Neural cell (in vitro differentiated cells): ENCODE results near the gene SCCPDH. TPM values are rescaled to one million over a fixed set of nuclear protein-coding genes. Genes with fewer than 3 reads are reported as not detected.

ENCODE experiments used
- H2AFZ ChIP-seq: fragments of 200-600, 300-800 bp; sonication (generic), shearing (Covaris generic); 2 replicates; pipeline ENCODE4 v1.6.0; 2014; ENCODE audit warnings: low read depth, mild to moderate bottlenecking, antibody characterized with exemption, low read length, moderate library complexity
- H3F3A ChIP-seq: fragments of 200-600 bp; shearing (Covaris generic); 2 replicates; pipeline ENCODE4 v1.6.1; 2016; ENCODE audit warnings: mild to moderate bottlenecking, moderate library complexity, mixed read lengths, antibody characterized with exemption, low read length; ENCODE audit not compliant: insufficient read depth, poor library complexity, severe bottlenecking
- H3K27ac ChIP-seq: fragments of 200-600, 300-800 bp; sonication (generic), shearing (Covaris generic); 2 replicates; pipeline ENCODE4 v1.5.1; 2014; ENCODE audit warnings: mild to moderate bottlenecking, low read length, moderate library complexity
- H3K27me3 ChIP-seq: fragments of 300-800, 200-600 bp; sonication (generic), shearing (Covaris generic); 2 replicates; pipeline ENCODE4 v1.6.0; 2014; ENCODE audit warnings: mild to moderate bottlenecking, low read depth, low read length, moderate library complexity; ENCODE audit not compliant: insufficient read depth
- H3K36me3 ChIP-seq: fragments of 300-800, 200-600 bp; sonication (generic), shearing (Covaris generic); 2 replicates; pipeline ENCODE4 v1.5.1; 2014; ENCODE audit warnings: mild to moderate bottlenecking, antibody characterized with exemption, low read length, moderate library complexity; ENCODE audit not compliant: insufficient read depth
- H3K4me2 ChIP-seq: fragments of 300-800, 200-600 bp; sonication (generic), shearing (Covaris generic); 2 replicates; pipeline ENCODE4 v1.6.0; 2014; ENCODE audit warnings: mild to moderate bottlenecking, low read length
- H3K4me3 ChIP-seq: fragments of 300-800, 200-600 bp; sonication (generic), shearing (Covaris generic); 2 replicates; pipeline ENCODE4 v1.5.1; 2014; ENCODE audit warnings: mild to moderate bottlenecking, low read length, moderate library complexity
- H3K79me2 ChIP-seq: fragments of 200-600 bp; shearing (Covaris generic); replicated peaks from 2 replicates; pipeline ENCODE4 v1.6.0; 2014; ENCODE audit warnings: mild to moderate bottlenecking, low read length, moderate library complexity; ENCODE audit not compliant: insufficient read depth
- H3K9ac ChIP-seq: fragments of 300-800, 200-600 bp; sonication (generic), shearing (Covaris generic); 2 replicates; pipeline ENCODE4 v1.6.1; 2016; ENCODE audit warnings: mild to moderate bottlenecking, low read length, mixed read lengths
- H3K9me2 ChIP-seq: fragments of 200-600 bp; shearing (Covaris generic); 2 replicates; pipeline ENCODE4 v1.6.1; 2016; ENCODE audit warnings: mild to moderate bottlenecking, low read length, mixed read lengths; ENCODE audit not compliant: insufficient read depth
- H3K9me3 ChIP-seq: fragments of 200-600, 300-800 bp; sonication (generic), shearing (Covaris generic); 2 replicates; pipeline ENCODE4 v1.6.1; 2016; ENCODE audit warnings: mild to moderate bottlenecking, mixed run types, low read length, moderate library complexity, mixed read lengths
- H4K20me1 ChIP-seq: fragments of 200-600 bp; shearing (Covaris generic); 2 replicates; pipeline ENCODE4 v1.6.1; 2016; ENCODE audit warnings: mild to moderate bottlenecking, mixed run types; ENCODE audit not compliant: insufficient read depth
- CTCF ChIP-seq: fragments of 450-650 bp; IDR thresholded peaks from 2 replicates; pipeline ENCODE4 v1.5.1; 2014; ENCODE audit warnings: antibody characterized with exemption, mild to moderate bottlenecking, moderate library complexity; ENCODE audit not compliant: poor library complexity, severe bottlenecking
- EZH2 ChIP-seq: fragments of 200-600, 300-800 bp; shearing (Covaris generic), sonication (generic); IDR thresholded peaks from 2 replicates; pipeline ENCODE4 v1.6.1; 2014; ENCODE audit warnings: antibody characterized with exemption, low read length, borderline replicate concordance, mild to moderate bottlenecking; ENCODE audit not compliant: insufficient read depth, poor library complexity, severe bottlenecking
- MXI1 ChIP-seq: fragments of 450-650 bp; conservative IDR thresholded peaks from 2 replicates; pipeline ENCODE4 v1.6.1; 2014; ENCODE audit warnings: antibody characterized with exemption, mild to moderate bottlenecking; ENCODE audit not compliant: poor library complexity, severe bottlenecking
- POLR2AphosphoS5 ChIP-seq: IDR thresholded peaks from 2 replicates; pipeline ENCODE4 v1.6.1; 2012
- RAD21 ChIP-seq: fragments of 450-650 bp; conservative IDR thresholded peaks from 2 replicates; pipeline ENCODE4 v1.6.1; 2014; ENCODE audit warnings: antibody characterized with exemption, mild to moderate bottlenecking, moderate library complexity
- TAF1 ChIP-seq: IDR thresholded peaks from 2 replicates; pipeline ENCODE4 v1.6.1; 2012; ENCODE audit warnings: low read depth
- polyA plus RNA-seq: library from polyadenylated mRNA; depleted of rRNA; stranded (reverse); fragments of >200 nt; gene quantifications from 2 replicates; pipeline ENCODE4 v1.2.3, GENCODE V29; 2014
- TF ChIP-seq, protein P1 (sequence below): IDR thresholded peaks from 2 replicates; pipeline ENCODE4 v1.6.1; 2012; ENCODE audit warnings: borderline replicate concordance

The SCCPDH gene
- polyA plus RNA-seq, 1 donor from 2014 or later = 94.2 TPM

- TF ChIP-seq CTCF (no peak), TAF1 (no peak), EZH2 (no peak), POLR2AphosphoS5 (no peak)
- TF ChIP-seq, protein P1, sequence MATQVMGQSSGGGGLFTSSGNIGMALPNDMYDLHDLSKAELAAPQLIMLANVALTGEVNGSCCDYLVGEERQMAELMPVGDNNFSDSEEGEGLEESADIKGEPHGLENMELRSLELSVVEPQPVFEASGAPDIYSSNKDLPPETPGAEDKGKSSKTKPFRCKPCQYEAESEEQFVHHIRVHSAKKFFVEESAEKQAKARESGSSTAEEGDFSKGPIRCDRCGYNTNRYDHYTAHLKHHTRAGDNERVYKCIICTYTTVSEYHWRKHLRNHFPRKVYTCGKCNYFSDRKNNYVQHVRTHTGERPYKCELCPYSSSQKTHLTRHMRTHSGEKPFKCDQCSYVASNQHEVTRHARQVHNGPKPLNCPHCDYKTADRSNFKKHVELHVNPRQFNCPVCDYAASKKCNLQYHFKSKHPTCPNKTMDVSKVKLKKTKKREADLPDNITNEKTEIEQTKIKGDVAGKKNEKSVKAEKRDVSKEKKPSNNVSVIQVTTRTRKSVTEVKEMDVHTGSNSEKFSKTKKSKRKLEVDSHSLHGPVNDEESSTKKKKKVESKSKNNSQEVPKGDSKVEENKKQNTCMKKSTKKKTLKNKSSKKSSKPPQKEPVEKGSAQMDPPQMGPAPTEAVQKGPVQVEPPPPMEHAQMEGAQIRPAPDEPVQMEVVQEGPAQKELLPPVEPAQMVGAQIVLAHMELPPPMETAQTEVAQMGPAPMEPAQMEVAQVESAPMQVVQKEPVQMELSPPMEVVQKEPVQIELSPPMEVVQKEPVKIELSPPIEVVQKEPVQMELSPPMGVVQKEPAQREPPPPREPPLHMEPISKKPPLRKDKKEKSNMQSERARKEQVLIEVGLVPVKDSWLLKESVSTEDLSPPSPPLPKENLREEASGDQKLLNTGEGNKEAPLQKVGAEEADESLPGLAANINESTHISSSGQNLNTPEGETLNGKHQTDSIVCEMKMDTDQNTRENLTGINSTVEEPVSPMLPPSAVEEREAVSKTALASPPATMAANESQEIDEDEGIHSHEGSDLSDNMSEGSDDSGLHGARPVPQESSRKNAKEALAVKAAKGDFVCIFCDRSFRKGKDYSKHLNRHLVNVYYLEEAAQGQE = no peak
- no peak overlapping the region for H2AFZ ChIP-seq
Measured at GRCh38 chr1:246748867-246749266, 24.7 kb downstream of the SCCPDH start.

DNA sequence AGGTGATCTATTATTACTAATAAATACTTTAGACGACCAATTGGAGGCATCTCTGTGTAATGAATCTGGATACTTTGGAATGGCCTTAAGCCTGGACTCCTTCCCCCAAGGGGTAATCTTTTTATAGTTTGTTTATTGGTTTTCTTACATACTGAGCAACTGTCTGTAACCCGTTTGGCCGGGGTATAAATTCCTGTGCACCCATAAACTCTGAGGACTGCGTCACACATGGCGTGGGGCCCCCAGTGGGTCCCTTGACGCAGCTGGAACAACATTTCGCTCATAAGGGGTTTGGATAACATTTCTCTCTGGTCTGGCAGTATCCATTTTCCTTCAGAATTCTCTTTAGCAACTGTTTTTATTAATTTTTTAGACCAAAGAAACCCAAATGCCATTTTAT lies 26.5 kb downstream of the SCCPDH start:
- H3K9ac ChIP-seq = no peak overlapping the region
- H3K36me3 ChIP-seq = no peaks in the 10 kb centered on the region
- H3K27ac ChIP-seq = no peak overlapping the region
- H3K79me2 ChIP-seq = no peaks in the 10 kb centered on the region
- no peak overlapping the region for H2AFZ ChIP-seq
- TF ChIP-seq RAD21 (no peak), MXI1 (no peak)
- TF ChIP-seq, protein P1 = no peak
- H3K4me3 ChIP-seq = no peak overlapping the region
- H3K27me3 ChIP-seq = no peaks in the 10 kb centered on the region
- no peaks in the 10 kb centered on the region for H4K20me1 ChIP-seq
- no peaks in the 10 kb centered on the region for H3F3A ChIP-seq
- H3K4me2 ChIP-seq = no peak overlapping the region
- H3K9me2 ChIP-seq = no peaks in the 10 kb centered on the region
- H3K9me3 ChIP-seq = no peaks in the 10 kb centered on the region

More at GRCh38 chr1:246748867-246749266, 24.7 kb downstream of the SCCPDH start:
- Histone ChIP-seq H3F3A (no peaks in the 10 kb centered on the region), H3K9me2 (no peaks in the 10 kb centered on the region), H3K36me3 (no peaks in the 10 kb centered on the region), H3K79me2 (no peaks in the 10 kb centered on the region), H3K9ac (no peak overlapping the region), H3K4me2 (no peak overlapping the region), H3K4me3 (no peak overlapping the region), H4K20me1 (no peaks in the 10 kb centered on the region), H3K9me3 (no peaks in the 10 kb centered on the region), H3K27me3 (no peaks in the 10 kb centered on the region), H3K27ac (no peak overlapping the region)
